Measurements from ENCODE around the gene ZNF584. TPM values are rescaled to one million over a fixed set of nuclear protein-coding genes. Genes with fewer than 3 reads are reported as not detected.

Gene ZNF584
- total RNA-seq, 2 donors from 2014 or later: 10.8 to 19.4 TPM

GRCh38 chr19:58460039-58460438 is 51.6 kb downstream of the ZNF584 start:
- no peak overlapping the region for H3K27ac ChIP-seq
- no peak for TF ChIP-seq CTCF (IDR thresholded peaks at IDR 0.05)
- TF ChIP-seq POLR2A (IDR thresholded peaks at IDR 0.05): no peak
- no peak for TF ChIP-seq POLR2AphosphoS5 (IDR thresholded peaks at IDR 0.05)
- DNase-seq (ENCODE audit: low spot score): no peak
- no peaks in the 10 kb centered on the region for H3K36me3 ChIP-seq
- no peaks in the 10 kb centered on the region for H3K9me3 ChIP-seq
- H3K4me1 ChIP-seq (replicated peaks): no peaks in the 10 kb centered on the region
- no peak overlapping the region for H3K4me3 ChIP-seq
- no peaks in the 10 kb centered on the region for H3K27me3 ChIP-seq (replicated peaks; ENCODE audit: insufficient read depth)
- 73% methylated on average over 2 of the region's 2 CpGs for WGBS
- intact Hi-C loops (cut with DNase I): no loop called here

GRCh38 chr19:58466089-58466759 is 57.8 kb downstream of the ZNF584 start:
- Histone ChIP-seq H3K27ac (peak overlapping the region; percentile 19 to 68), H3K4me1 (replicated peaks) (peaks cover 6% of the 10 kb centered on the region), H3K9me3 (no peaks in the 10 kb centered on the region), H3K36me3 (peaks cover 5 to 10% of the 10 kb centered on the region in 2 donors), H3K4me3 (peak overlapping the region; percentile 71 to 96), H3K27me3 (replicated peaks; ENCODE audit: insufficient read depth) (no peaks in the 10 kb centered on the region)
- intact Hi-C loops (cut with DNase I): no loop called here
- no peak for TF ChIP-seq POLR2A (IDR thresholded peaks at IDR 0.05)
- no peak for TF ChIP-seq POLR2AphosphoS5 (IDR thresholded peaks at IDR 0.05)
- no peak for TF ChIP-seq CTCF (IDR thresholded peaks at IDR 0.05)
- 32% methylated on average over 20 of the region's 20 CpGs for WGBS
- no peak for DNase-seq (ENCODE audit: low spot score)

DNA sequence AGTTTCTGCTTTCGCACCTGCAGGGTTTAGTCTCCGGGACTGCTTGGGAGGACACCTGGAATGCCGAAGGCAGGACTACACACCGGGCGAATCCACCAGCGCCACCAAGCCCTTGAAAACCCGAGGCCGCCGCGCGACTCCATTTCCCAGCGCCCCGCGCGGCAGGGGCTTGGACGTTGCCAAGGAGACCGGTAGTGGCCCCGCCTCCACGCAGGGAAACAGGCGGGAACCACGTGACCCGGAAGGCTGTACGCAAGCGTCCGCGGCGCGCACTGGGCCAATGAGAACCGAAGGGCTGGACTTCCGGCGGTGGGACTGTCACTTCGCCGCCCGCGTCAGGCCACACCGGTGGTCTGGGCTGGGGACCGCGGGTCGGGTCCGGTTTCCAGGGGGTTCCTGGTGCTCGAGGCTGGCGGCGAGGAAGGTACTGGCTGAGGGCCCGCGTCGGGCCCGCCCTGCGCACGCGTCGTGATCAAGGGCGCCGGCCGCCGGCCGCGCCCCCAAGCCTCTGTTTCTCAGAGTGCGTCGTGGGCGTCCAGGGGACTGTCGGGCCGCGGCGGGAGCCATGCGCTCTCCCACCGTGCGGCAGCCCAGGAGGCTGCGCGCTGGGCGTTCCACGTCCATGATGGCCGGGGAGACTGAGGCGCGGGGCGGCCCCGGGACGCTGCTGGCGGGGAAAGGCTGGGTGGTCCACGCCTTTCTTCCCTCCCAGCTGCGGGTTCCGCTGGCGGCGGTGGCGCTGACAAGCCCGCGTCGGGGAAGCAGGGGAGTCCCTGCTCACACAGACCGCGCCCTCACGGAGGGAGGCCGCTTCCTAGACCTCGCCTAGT is 58.5 kb downstream of the ZNF584 start, which contains the start of gene ZNF324:
Gene ZNF324 (plus strand): TSS at position 321 of the 830 bp plus-strand sequence. CDS start 2,106 bp downstream, outside the sequence.
- intact Hi-C loops (cut with DNase I): no loop called here
- H3K36me3 ChIP-seq: peaks cover 5 to 10% of the 10 kb centered on the region in 2 donors
- H3K4me3 ChIP-seq: peak within 1 kb of the TSS; percentile 71 to 96
- peak within 1 kb of the TSS; percentile 68 to 72 for H3K27ac ChIP-seq
- peak; percentile 99 for DNase-seq (ENCODE audit: low spot score)
- TF ChIP-seq POLR2A (IDR thresholded peaks at IDR 0.05): no peak
- peak in 3 of 4 experiments; percentile 10 to 35 (median 27) for TF ChIP-seq CTCF (IDR thresholded peaks at IDR 0.05)
- TF ChIP-seq POLR2AphosphoS5 (IDR thresholded peaks at IDR 0.05): peak; percentile 99
- H3K4me1 ChIP-seq (replicated peaks): peaks cover 6% of the 10 kb centered on the region
- no peaks in the 10 kb centered on the region for H3K27me3 ChIP-seq (replicated peaks; ENCODE audit: insufficient read depth)
- no peaks in the 10 kb centered on the region for H3K9me3 ChIP-seq
- 0% methylated on average over 85 of the region's 92 CpGs for WGBS

Small RNA genes lying within 50 kb of the gene (microRNA-seq; reads per million reads assigned to microRNA genes)
- gene MIR4754: 1.1 reads per million, percentile 11 among the genes with 10 or more reads in this experiment

Small RNA genes lying within 50 kb of the gene (small RNA-seq; reads per million reads assigned to genes)
- gene MIR4754 (0 to 0.10 reads per million in 2 donors), gene RNA5SP473 (0.60 to 1.6 reads per million in 2 donors)

Other genes starting within 250 kb of the ZNF584 start
- gene ZNF274, start 225.6 kb upstream of the ZNF584 start, total RNA-seq: 10 to 100 TPM; 34.5 to 34.7 TPM
- gene ZNF544, start 179.7 kb upstream of the ZNF584 start, total RNA-seq: 10 to 100 TPM; 56.9 to 87.4 TPM
- gene ZNF8, start 129.7 kb upstream of the ZNF584 start, total RNA-seq: 1 to 10 TPM; 6.1 to 9.3 TPM
- 10 to 100 TPM; 40.1 to 54.5 TPM for gene ERVK3-1, start 103.3 kb upstream of the ZNF584 start, total RNA-seq
- gene ZSCAN22, start 81.7 kb upstream of the ZNF584 start, total RNA-seq: 1 to 10 TPM; 2.7 to 4.1 TPM
- 10 to 100 TPM in 1 of 2 donors, 1 to 10 TPM in 1; 5.6 to 25.6 TPM for gene A1BG, start 55.2 kb upstream of the ZNF584 start, total RNA-seq
- gene ZNF497, start 45.9 kb upstream of the ZNF584 start, total RNA-seq: 10 to 100 TPM in 1 of 2 donors, 1 to 10 TPM in 1; 6.6 to 11.0 TPM
- gene ZNF837, start 27.6 kb upstream of the ZNF584 start, total RNA-seq: 10 to 100 TPM; 12.2 to 15.7 TPM
- 1,000 to 10,000 TPM; 1,184 to 2,289 TPM for gene RPS5, start 21.4 kb upstream of the ZNF584 start, total RNA-seq
- gene RNF225, start 13.0 kb upstream of the ZNF584 start, total RNA-seq: 1 to 10 TPM in 1 of 2 donors, under 1 TPM in 1; 0.62 to 7.0 TPM
- gene ZNF132, start 31.5 kb downstream of the ZNF584 start, total RNA-seq: 10 to 100 TPM in 1 of 2 donors, 1 to 10 TPM in 1; 8.1 to 12.2 TPM
- gene ZNF324B, start 43.0 kb downstream of the ZNF584 start, total RNA-seq: 10 to 100 TPM; 10.8 to 16.4 TPM
- 10 to 100 TPM; 22.9 to 27.1 TPM for gene ZNF324, start 58.4 kb downstream of the ZNF584 start, total RNA-seq
- gene ZNF446, start 67.7 kb downstream of the ZNF584 start, total RNA-seq: 10 to 100 TPM; 37.8 to 38.0 TPM
- 10 to 100 TPM in 1 of 2 donors, 1 to 10 TPM in 1; 6.6 to 20.7 TPM for gene SLC27A5, start 103.3 kb downstream of the ZNF584 start, total RNA-seq
- 10 to 100 TPM; 22.0 to 24.0 TPM for gene ZBTB45, start 111.2 kb downstream of the ZNF584 start, total RNA-seq
- gene TRIM28, start 135.4 kb downstream of the ZNF584 start, total RNA-seq: 100 to 1,000 TPM; 237 to 374 TPM
- 100 to 1,000 TPM; 102 to 126 TPM for gene CHMP2A, start 146.5 kb downstream of the ZNF584 start, total RNA-seq
- 10 to 100 TPM; 27.7 to 44.2 TPM for gene UBE2M, start 150.0 kb downstream of the ZNF584 start, total RNA-seq
- 10 to 100 TPM; 47.5 to 67.3 TPM for gene MZF1, start 164.7 kb downstream of the ZNF584 start, total RNA-seq